SK-MEL-5 (cell line): Measurements from ENCODE around the gene LDB2. TPM values are rescaled to one million over a fixed set of nuclear protein-coding genes. Genes with fewer than 3 reads are reported as not detected.

ENCODE experiments used
- DNase-seq: peaks from one replicate; pipeline ENCODE4 v3.0.0-alpha.2; 2016; ENCODE audit warnings: low read depth, low spot score
- in situ Hi-C: cut with HindIII; loops from 2 replicates; pipeline ENCODE4 v1.10.0; 2016; ENCODE audit warnings: low sequenced_read_pairs, high pct_unique_total_duplicates, low pct_unique_long_range_greater_than_20kb
- total RNA-seq: library from RNA; depleted of rRNA; stranded (reverse); fragments of >200 nt; shearing (Covaris generic); gene quantifications from 2 replicates; pipeline ENCODE4 v1.2.3, GENCODE V29; 2014

Gene LDB2
- total RNA-seq, 1 experiment from 2014 or later, result 0.61 TPM

- DNase-seq, result no peak
- in situ Hi-C loops, result no loop called here
Observed at GRCh38 chr4:16858275-16858752, 40.1 kb downstream of the LDB2 start.

GRCh38 chr4:16857425-16857824, 41.0 kb downstream of the LDB2 start:
- in situ Hi-C loops, result no loop called here
- no peak for DNase-seq

- in situ Hi-C loops, result no loop called here
- DNase-seq, result no peak
Observed at GRCh38 chr4:16853640-16854039, 44.8 kb downstream of the LDB2 start.

- in situ Hi-C loops, result no loop called here
- no peak for DNase-seq
Observed at GRCh38 chr4:16852644-16853043, 45.8 kb downstream of the LDB2 start.

GRCh38 chr4:16852228-16852627, 46.2 kb downstream of the LDB2 start:
- DNase-seq, result no peak
- in situ Hi-C loops, result no loop called here

GRCh38 chr4:16846540-16847117, 51.8 kb downstream of the LDB2 start:
- in situ Hi-C loops, result no loop called here
- no peak for DNase-seq

- DNase-seq, result no peak
Observed at GRCh38 chr4:16844816-16845586, 53.4 kb downstream of the LDB2 start.

GRCh38 chr4:16843831-16844508, 54.5 kb downstream of the LDB2 start:
- DNase-seq, result no peak
- in situ Hi-C loops, result no loop called here

More at GRCh38 chr4:16844816-16845586, 53.4 kb downstream of the LDB2 start:
- in situ Hi-C loops, result no loop called here

- no peak for DNase-seq
Observed at GRCh38 chr4:16838226-16838875, 60.1 kb downstream of the LDB2 start.

GRCh38 chr4:16837475-16837874, 61.0 kb downstream of the LDB2 start:
- in situ Hi-C loops, result no loop called here
- DNase-seq, result no peak

More at GRCh38 chr4:16838226-16838875, 60.1 kb downstream of the LDB2 start:
- in situ Hi-C loops, result no loop called here

- in situ Hi-C loops, result no loop called here
- DNase-seq, result no peak
Observed at GRCh38 chr4:16836324-16836723, 62.1 kb downstream of the LDB2 start.

- in situ Hi-C loops, result no loop called here
Observed at GRCh38 chr4:16835597-16836247, 62.7 kb downstream of the LDB2 start.

GRCh38 chr4:16834814-16835213, 63.6 kb downstream of the LDB2 start:
- in situ Hi-C loops, result no loop called here
- no peak for DNase-seq

More at GRCh38 chr4:16835597-16836247, 62.7 kb downstream of the LDB2 start:
- no peak for DNase-seq

GRCh38 chr4:16833722-16834121, 64.7 kb downstream of the LDB2 start:
- DNase-seq, result no peak
- in situ Hi-C loops, result no loop called here

GRCh38 chr4:16830081-16830480, 68.4 kb downstream of the LDB2 start:
- no peak for DNase-seq
- in situ Hi-C loops, result no loop called here

- no peak for DNase-seq
- in situ Hi-C loops, result no loop called here
Observed at GRCh38 chr4:16827794-16828724, 70.4 kb downstream of the LDB2 start.

- in situ Hi-C loops, result no loop called here
- DNase-seq, result no peak
Observed at GRCh38 chr4:16827045-16827444, 71.4 kb downstream of the LDB2 start.
